NCI-H82 treated with DMSO at 0.1 percent for 48 hours (cell line): ENCODE results near the gene NAT10.
"Not testable (repeated sequence)": the region's sequence is repeated elsewhere in the genome, so short reads cannot be mapped to it uniquely, and the experiment has no call there.

Experiments
- DNase-seq: peaks from one replicate; lab custom pipeline; 2025; ENCODE audit not compliant: unreplicated experiment; lab: John Stamatoyannopoulos, UW

NAT10 gene

DNA sequence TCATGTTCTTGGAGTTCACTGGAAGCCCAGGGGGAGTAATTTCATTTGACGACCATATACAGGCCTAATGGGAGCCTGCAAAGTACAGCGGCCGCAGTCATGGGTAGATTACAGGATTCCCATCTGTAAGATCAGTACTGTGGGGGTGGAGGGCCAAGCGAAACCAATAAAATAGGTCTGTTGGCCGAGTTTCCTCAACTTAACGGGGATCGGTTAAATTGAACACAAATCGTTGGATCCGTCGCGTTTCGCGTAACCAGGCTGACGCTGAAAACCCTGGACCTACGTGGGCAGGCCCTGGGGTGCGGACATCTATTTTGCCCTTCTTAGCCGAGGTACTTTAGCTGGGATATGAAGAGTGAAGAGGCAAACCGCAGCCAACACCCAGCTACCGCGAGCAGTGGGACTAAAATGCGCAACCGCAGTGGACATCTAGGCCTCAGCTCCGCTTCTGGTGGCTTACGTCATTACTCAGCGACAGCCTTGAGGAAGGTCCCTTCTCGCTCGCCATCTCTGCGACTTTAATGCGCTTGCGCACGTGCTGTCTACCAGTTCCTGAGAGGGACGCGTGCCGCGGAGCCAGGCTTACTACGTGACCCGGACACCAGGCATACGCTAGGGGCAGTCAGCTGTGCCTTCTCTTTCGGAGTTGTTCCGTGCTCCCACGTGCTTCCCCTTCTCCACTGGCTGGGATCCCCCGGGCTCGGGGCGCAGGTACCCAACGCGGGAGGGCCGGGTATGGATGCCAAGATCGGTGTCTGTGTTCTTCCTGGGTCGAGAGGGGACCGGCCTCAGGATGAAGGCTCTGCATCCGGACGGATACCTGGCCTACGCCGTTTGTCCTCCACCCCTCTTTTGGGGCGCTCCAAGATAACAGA is at the start of gene NAT10:
NAT10 (plus strand) TSS at position 551 of the 878 bp plus-strand sequence. CDS start 2,597 bp downstream, outside the sequence.
- DNase-seq = peak; percentile 91

DNA sequence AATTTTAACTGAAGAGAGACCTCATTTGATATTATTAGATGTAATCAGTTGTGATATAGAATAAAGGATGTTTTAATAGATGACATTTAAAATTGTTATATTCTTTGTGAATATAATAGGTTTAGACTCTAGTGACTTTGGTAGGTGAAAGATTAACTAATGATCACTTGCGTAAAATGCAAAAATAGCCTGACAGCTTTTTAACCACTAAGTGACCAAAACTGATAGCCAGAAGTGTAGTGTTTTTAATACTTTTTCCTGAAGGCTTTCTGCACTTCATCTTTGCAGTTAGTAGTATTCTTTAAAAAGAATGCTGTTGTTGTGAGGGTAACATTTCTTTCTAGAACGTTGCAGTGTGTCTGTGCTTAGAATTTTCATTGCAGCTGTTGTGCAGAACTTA is 48.8 kb upstream of the NAT10 start:
- no peak for DNase-seq

- DNase-seq = no peak
These were observed 42.2 kb upstream of the NAT10 start for GRCh38 chr11:34063061-34063795.

GRCh38 chr11:34064291-34064690 is 41.1 kb upstream of the NAT10 start:
- DNase-seq = no peak

DNA sequence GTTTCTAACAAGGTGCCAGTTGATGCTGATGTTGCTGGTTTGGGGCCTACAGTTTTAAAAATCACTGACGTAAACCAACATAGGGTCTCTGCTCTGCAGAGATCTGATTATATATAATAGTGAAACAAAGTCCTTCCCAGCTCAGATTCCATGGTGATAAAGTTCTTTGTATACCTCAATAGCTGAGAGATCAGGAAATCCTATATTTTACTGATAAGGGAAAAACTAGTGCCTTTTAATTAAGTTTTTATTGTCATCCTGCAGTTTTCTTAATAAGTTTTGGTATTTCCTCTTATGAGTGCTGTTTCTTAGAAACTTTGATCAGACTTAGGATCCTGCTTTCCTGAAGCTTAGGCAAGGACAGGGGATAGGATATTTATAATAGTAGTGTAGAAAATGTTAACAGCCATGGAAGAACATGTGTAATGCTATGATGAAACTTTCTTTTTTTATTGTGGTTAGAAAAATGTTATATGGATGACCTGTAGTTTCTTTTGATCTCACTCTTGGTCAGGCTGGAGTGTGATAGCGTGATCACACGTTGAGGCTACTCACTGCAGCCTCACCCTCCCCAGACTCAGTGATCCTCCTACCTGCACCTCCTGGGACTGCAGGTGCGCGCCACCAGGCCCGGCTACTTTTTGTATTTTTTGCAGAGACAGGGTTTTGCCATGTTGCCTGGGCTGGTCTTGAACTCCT is 39.8 kb upstream of the NAT10 start:
- no peak for DNase-seq

DNA sequence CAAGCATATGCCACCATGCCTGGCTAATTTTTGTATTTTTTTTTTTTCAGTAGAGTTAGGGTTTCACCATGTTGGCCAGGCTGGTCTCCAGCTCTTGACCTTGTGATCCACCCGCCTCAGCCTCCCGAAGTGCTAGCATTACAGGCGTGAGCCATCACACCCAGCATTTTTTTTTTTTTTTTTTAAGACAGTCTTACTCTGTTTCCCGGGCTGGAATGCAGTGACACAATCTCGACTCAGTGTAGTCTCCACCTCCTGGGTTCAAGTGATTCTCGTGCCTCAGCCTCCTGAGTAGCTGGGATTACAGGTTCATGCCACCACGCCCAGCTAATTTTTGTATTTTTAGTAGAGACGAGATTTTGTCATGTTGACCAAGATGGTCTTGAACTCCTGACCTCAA is 38.7 kb upstream of the NAT10 start:
- not testable (repeated sequence) for DNase-seq

DNA sequence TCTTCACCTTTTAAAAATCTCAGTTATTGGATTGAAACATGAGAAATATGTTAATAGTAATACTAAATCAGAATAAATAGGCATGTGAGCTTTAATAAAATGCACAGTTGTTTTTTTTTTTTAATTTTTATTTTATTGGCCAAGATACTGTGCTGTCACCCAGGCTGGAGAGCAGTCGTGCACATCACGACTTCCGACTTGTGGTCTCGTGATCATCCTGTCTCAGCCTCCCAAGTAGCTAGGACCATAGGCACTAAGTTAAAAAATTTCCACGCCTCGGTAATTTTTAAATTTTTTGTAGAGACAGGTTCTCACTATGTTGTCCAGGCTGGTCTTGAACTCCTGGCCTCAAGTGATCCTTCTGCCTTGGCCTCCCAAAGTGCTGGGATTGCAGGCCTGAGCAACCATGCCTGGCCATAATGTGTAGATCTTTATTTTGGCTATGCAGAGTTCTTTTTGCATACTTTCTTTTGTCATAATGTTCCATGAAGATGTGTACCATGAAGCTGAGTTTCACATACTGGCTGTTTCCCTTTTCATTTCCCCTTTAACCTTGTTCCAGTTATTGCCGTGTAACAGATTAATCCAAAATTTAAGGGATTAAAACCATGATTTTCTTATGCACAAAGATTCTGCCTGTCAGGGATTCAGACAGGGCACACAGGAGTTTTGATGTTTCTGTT is 37.9 kb upstream of the NAT10 start:
- no peak for DNase-seq

DNA sequence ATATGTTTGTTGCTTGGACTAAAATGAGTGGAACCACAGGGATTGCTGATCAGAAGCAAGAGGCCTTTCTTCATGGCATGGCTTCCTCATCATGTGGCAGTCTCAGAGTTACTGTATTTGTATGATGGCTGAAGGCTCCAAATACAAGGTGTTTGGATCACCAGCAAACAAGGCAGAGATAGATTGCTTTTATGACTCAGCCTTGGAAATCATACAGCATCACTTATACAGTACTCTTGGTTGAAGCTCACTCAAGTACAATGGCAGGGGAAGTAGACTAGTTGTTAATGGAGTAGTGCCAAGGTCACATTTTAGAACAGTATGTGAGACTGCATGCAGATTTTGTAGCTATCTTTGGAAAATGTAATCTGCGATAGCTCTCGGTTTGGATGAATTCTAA is 37.3 kb upstream of the NAT10 start:
- DNase-seq = no peak

DNA sequence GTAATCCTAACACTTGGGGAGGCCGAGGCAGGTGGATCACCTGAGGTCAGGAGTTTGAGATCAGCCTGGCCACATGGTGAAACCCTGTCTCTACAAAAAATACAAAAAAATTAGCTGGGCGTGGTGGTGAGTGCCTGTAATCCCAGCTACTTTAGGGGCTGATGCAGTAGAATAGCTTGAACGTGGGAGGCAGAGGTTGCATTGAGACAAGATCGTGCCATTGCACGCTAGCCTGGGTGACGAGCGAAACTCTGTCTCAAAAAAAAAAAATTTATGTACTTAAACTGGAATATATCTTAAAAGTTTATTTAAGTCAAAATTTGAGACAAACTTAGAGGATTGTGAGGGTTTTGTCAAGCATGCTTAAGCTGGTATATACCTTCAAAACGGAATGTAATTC is 34.1 kb upstream of the NAT10 start:
- not testable (repeated sequence) for DNase-seq

DNA sequence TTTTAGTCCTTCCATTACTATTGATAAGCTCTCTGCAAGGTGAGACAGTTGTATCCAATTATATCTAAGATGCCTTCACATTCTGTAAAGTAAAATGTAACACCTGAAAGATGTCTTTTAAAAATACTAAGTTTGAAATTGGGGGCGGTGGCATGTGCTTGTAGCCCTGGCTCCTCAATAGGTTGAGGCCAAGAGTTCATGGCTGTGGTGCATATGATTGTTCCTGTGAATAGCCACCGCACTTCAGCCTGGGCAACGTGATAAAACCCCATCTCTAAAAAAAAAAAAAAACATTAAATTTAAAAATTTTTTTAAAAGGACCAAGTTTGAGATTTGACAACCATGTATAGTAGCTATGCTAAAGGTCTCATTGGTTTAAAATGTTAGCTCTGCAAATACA is 33.4 kb upstream of the NAT10 start:
- DNase-seq = no peak

DNA sequence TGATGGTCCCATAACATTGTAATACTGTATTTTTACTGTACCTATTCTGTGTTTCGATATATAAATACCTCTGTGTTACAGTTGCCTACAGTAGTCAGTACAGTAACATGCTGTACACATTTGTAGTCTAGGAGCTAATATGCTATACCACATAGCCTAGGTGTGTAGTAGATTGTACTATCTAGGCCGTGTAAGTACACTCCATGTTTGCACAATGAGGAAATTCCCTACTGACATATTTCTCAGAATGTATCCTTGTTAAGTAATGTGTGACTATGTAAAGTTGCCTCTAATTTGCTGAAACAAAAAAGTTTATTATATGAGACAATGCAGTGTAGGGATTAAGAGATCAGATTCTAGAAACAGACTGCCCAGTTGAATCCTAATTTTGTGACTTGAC is 32.6 kb upstream of the NAT10 start:
- no peak for DNase-seq

GRCh38 chr11:34074391-34074790 is 31.0 kb upstream of the NAT10 start:
- DNase-seq = no peak

DNA sequence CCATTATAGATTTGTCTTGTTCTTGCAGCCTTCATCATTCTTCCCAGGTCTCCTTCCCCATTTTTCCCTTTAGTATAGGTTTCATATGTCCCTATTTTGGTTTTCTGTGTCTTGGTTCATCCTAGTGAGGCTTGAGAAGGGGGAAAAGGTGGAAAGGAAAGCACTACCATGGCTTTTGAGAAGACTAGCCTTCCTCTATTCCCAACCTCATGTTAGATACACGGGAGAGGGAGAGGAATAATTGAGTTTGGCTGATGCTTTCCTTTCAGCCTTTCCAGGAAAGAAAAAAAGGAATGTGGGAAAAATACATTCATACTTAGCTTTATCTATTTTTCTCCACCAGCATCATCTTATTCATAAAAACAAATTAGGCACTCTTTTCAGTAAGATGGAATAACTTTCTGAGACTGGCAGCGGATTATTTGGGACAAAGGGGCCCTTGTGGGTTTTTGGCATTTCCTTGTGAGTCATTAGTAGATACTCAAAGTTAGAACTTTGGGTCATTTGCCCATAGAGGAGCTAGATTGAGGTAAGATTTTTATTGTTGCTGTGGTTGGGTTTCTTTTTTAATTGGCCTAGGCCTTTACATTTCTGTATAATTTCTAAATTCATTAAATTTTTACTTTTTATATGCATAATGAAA is 30.1 kb upstream of the NAT10 start:
- no peak for DNase-seq

DNA sequence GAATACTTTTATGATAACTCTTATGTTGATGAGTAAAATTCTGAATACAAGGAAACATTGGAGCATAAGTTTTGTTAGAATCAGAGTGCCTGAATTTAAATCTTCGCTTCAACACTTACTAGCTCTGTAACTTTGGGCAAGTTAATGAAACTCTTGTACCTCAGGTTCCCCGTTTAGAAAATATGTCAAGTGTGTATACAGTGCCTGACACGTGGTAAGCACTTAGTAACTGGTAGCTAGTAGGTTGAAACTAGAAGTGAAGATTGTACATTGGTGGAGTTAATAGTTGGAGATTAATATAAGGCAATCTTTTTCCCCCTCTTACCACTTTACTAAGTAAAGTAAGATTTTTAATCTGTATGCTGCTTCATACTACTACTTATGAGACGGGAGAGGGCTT is 24.8 kb upstream of the NAT10 start:
- DNase-seq = no peak

- DNase-seq = no peak
These were observed 20.8 kb upstream of the NAT10 start for GRCh38 chr11:34084637-34085036.

DNA sequence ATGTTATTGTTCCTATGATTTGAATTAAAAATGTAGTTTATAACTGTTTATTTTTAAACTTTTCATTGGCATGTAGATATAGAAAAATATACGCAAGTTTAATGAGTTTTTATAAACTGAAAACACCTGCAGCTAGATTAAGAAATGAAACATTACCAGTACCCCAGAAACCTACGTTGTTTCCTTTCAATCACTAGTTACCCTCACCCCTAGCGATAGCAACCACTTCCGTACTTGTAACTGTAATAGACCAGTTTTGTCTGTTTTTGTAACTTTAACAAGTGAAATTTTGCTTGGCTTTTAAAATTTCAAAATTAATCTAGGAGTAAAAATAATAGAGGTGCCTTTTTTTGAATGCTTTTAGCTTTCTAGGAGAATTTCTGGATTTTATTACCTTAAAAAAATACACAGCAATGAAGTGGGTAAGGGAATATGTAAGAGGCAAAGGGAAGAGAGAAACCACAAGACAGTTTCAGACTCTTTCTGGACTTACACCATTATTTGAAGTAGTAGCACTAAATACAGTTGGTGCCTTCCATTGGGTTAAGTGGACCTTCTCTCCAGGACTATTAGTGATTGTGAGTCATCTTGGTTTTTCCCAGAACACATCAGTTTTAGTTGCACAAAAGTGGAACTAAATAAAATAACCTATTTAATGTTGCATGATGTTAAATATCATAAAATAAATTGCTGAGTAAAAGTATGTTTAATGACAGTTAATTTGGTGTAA is 18.7 kb upstream of the NAT10 start:
- DNase-seq = no peak

- no peak for DNase-seq
These were observed 13.6 kb upstream of the NAT10 start for GRCh38 chr11:34091825-34092224.

- DNase-seq = not testable (repeated sequence)
These were observed 10.5 kb upstream of the NAT10 start for GRCh38 chr11:34094900-34095299.

DNA sequence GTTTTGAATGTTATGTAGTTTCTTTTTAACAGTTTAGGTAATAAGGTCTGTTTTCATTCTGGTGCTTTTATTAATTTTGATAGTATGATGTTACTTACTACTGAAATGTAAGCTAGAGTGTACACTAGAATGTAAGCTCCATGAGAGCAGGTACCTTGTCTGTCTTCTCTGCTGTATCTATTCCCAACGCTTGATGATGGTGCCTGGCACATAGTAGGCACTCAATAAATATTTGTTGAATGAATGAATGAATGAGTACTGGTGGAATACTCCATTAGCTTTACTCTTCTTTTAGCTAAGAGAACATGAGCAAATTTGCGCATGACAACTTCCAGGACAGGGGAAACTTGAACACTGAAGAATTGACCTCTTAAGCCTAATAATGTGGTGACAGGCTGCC is 6.6 kb upstream of the NAT10 start:
- DNase-seq = no peak

DNA sequence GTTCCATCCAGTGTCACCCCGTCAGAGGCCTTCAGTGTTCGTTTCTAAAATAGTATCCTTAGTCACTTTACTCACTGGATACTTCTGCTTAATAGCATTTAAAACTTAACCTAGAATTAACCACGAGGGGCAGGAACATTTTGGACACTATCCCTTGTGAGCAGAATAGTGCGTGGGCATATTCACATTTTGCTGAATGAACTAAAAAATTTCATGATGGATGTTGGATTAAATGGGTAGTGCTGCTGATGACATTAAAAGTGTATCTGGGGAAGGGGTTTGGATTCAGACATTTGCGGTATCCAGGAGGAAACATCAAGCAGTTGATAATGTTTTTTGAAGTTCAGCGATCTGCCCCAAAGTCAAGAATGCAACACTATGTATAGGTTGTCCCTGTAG is 750 bp upstream of the NAT10 start:
- DNase-seq = no peak
